Nephron (organoid): ENCODE results near the gene CEP85.

Experiments
- H3K27ac Mint-ChIP-seq, 3 experiments: 2 replicates each; pipeline ENCODE4 v1.8.0; 2020; ENCODE audit warnings: mixed read lengths in 3 of 3, mild to moderate bottlenecking in 2 of 3, moderate library complexity in 1 of 3
- H3K27me3 Mint-ChIP-seq: 2 replicates; pipeline ENCODE4 v1.8.0; 2021; ENCODE audit warnings: low read depth, mild to moderate bottlenecking, moderate library complexity, mixed read lengths
- H3K36me3 Mint-ChIP-seq: 2 replicates; pipeline ENCODE4 v1.8.0; 2020; ENCODE audit warnings: low read depth, mixed read lengths
- H3K4me1 Mint-ChIP-seq: 2 replicates; pipeline ENCODE4 v1.8.0; 2020; ENCODE audit warnings: mixed read lengths
- H3K4me3 Mint-ChIP-seq, 3 experiments: 2 replicates each; pipeline ENCODE4 v1.8.0; 2020; ENCODE audit warnings: mild to moderate bottlenecking in 3 of 3, mixed read lengths in 3 of 3, moderate library complexity in 2 of 3
- H3K9me3 Mint-ChIP-seq: 2 replicates; pipeline ENCODE4 v1.8.0; 2020; ENCODE audit warnings: mixed read lengths
- TF ChIP-seq, protein P1 (sequence below), 3 experiments: fragments of 200-600 bp; sonication (generic); IDR thresholded peaks; one replicate each; pipeline ENCODE4 v1.5.0; 2021; ENCODE audit warnings: antibody characterized with exemption in 3 of 3; ENCODE audit not compliant: unreplicated experiment in 3 of 3

Gene CEP85

DNA sequence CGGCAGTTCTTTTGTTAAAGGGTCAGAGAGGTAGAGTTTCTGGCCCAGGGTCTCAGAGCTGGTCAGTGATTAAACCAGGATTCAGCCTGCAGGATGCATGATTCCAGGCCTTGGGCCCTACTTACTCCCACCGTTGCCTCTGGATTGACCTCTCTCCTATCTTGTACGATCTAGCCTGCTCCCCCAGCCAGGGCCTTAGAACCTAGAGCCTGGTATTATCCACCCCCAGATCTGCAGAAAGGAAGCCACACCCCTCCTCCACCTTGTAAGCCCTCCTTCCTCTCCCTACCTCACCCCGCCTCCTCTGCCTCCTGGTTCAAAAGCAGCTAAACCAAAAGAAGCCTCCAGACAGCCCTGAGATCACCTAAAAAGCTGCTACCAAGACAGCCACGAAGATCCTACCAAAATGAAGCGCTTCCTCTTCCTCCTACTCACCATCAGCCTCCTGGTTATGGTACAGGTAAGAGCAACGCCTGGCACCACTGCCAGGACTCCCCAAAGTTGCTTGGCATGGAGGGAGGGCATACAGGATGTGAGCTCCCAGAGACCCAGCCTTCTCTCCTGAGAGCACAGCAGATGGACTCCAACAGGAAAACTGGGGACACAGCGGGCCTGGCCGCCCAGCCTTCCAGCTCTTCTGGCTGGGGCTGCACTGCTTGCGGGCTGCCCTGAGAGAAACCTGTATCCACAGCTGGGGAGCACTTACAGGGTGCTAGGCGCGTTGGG is 83.8 kb downstream of the CEP85 start, which contains the start of gene CD52:
Gene CD52 (plus strand): TSS at position 347 of the 726 bp plus-strand sequence. CDS start 60 bp downstream, at position 407.
- Mint-ChIP-seq H3K27me3 (peaks cover 8% of the 10 kb centered on the region), H3K36me3 (no peaks in the 10 kb centered on the region), H3K4me3 (no peak within 1 kb of the TSS), H3K27ac (peak within 1 kb of the TSS in 1 of 3 experiments; percentile 2), H3K4me1 (peaks cover 5% of the 10 kb centered on the region), H3K9me3 (no peaks in the 10 kb centered on the region)
- TF ChIP-seq, protein P1, sequence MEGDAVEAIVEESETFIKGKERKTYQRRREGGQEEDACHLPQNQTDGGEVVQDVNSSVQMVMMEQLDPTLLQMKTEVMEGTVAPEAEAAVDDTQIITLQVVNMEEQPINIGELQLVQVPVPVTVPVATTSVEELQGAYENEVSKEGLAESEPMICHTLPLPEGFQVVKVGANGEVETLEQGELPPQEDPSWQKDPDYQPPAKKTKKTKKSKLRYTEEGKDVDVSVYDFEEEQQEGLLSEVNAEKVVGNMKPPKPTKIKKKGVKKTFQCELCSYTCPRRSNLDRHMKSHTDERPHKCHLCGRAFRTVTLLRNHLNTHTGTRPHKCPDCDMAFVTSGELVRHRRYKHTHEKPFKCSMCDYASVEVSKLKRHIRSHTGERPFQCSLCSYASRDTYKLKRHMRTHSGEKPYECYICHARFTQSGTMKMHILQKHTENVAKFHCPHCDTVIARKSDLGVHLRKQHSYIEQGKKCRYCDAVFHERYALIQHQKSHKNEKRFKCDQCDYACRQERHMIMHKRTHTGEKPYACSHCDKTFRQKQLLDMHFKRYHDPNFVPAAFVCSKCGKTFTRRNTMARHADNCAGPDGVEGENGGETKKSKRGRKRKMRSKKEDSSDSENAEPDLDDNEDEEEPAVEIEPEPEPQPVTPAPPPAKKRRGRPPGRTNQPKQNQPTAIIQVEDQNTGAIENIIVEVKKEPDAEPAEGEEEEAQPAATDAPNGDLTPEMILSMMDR (IDR thresholded peaks at IDR 0.05; ENCODE audit: unreplicated experiment in 3 of 3) = no peak

DNA sequence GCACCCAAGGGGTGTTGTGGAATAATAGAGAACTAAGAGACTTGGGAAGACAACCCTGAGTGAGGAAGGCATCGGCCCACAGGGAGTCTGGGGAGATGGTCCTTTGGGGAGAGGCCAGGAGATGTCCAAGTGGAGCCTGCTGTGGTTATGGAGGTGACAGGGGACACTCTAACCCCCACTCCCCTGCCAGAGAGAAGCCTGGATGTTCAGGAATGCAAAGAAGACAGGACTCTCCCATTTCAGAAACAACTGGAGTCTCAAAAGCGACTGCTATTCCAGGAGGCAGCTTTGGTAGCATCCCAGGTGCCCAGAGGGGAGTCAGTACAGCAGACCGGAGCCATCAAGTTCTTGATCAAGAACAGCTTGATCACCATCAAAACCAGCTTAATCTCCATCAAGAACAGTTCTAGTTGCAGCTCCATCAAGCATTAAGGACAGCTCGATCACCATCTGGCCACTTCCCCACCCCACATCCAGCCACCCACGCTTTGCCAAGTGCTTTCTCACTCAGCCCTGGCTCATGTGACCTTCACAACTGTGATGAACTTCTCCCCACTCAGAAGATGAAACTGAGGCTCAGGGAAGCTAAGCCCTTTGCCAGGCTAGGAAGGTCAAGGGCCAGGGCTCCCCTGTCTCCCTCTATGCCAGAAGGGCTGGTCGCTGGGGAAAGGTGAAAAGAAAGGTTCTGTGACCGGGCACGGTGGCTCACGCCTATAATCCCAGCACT is 84.5 kb downstream of the CEP85 start:
- TF ChIP-seq, protein P1 (IDR thresholded peaks at IDR 0.05; ENCODE audit: unreplicated experiment in 3 of 3) = no peak
- Mint-ChIP-seq H3K27me3 (peaks cover 11% of the 10 kb centered on the region), H3K4me1 (peaks cover 5% of the 10 kb centered on the region), H3K9me3 (no peaks in the 10 kb centered on the region), H3K36me3 (no peaks in the 10 kb centered on the region), H3K4me3 (no peak overlapping the region), H3K27ac (no peak overlapping the region)

DNA sequence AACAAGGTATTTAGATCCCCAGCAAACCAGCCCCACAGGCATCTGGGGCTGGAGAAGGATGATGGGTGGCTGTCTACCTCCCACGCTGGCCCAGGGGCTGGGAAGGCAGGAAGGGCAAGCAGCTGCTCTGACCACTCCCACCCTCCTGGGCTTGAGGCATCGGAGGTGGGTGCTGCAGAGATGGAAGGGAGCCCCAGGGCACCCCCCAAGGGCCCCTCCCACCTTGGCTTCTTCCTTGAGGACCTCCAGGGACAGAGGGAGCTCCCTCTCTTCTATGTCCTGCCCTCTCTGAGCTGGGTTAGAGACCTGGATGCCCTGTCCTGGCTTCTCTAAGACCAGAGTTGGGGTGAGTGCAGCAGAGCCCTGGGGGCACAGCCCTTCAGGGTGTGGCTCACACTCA is 86.9 kb downstream of the CEP85 start:
- H3K36me3 Mint-ChIP-seq = no peaks in the 10 kb centered on the region
- no peaks in the 10 kb centered on the region for H3K9me3 Mint-ChIP-seq
- TF ChIP-seq, protein P1 (IDR thresholded peaks at IDR 0.05; ENCODE audit: unreplicated experiment in 3 of 3) = no peak
- peaks cover 11% of the 10 kb centered on the region for H3K27me3 Mint-ChIP-seq
- H3K4me1 Mint-ChIP-seq = peaks cover 5% of the 10 kb centered on the region
- no peak overlapping the region for H3K27ac Mint-ChIP-seq
- H3K4me3 Mint-ChIP-seq = no peak overlapping the region

DNA sequence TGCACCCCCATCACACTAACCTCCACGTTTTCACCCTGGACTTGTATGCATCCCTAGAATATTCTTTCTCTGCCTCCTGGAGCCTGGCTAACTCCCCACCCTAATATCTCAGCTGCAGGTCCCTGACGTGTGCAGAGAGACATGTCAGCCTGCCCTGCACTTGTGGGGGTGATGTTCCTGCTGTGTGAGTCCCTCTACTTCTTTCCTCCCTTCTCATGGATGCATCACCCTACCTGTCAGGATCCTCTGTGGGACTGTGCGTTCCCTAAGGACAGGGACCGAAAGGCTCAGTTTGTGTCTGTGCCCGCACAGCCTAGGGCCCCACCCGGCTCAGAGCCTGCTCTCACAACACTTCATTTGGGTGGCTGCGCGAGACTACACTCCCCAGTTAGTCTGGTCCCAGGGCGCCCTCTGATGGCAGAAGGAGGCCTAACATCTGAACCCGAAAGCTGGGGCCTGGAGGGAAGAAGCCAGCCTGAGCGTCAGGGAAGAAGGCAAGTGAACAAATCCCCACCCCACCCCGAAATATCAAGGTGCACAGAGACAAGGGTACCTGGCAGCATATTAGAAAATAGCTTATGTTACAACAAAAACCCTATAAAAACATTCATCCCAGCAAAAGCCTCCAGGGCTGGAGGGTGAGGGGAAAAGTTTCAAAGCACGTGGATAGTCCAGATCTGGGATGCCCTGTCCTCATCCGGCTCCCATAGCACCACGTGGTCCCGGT is 87.5 kb downstream of the CEP85 start:
- Mint-ChIP-seq H3K9me3 (no peaks in the 10 kb centered on the region), H3K36me3 (no peaks in the 10 kb centered on the region), H3K27ac (no peak overlapping the region), H3K27me3 (peaks cover 11% of the 10 kb centered on the region), H3K4me3 (no peak overlapping the region), H3K4me1 (peaks cover 5% of the 10 kb centered on the region)
- TF ChIP-seq, protein P1 (IDR thresholded peaks at IDR 0.05; ENCODE audit: unreplicated experiment in 3 of 3) = peak; percentile 80 to 90 (median 80)

DNA sequence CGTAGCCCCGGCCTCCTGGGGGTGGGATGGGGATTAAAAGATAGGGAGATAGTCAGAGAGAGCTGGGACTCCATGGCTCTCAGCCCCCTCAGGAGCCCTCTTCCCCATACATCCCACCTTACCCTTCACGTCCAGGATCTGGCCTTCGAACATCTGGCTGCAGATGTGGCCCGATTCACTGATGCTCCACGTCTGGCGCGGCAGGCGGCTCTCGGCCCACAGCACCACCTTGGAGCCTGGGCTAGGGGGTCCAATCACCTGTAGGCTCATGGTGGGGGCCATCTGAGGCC is 88.0 kb downstream of the CEP85 start:
- Mint-ChIP-seq H3K27ac (no peak overlapping the region), H3K4me3 (no peak overlapping the region), H3K36me3 (no peaks in the 10 kb centered on the region), H3K27me3 (peaks cover 11% of the 10 kb centered on the region), H3K9me3 (no peaks in the 10 kb centered on the region), H3K4me1 (peaks cover 5% of the 10 kb centered on the region)
- TF ChIP-seq, protein P1 (IDR thresholded peaks at IDR 0.05; ENCODE audit: unreplicated experiment in 3 of 3) = no peak
